ENCODE data around the gene YIF1B.

YIF1B gene

GRCh38 chr19:38280030-38280921 lies 35.5 kb downstream of the YIF1B start:
- H3K79me2 ChIP-seq (ENCODE audit: insufficient read depth, low read depth): no peaks in the 10 kb centered on the region

DNA sequence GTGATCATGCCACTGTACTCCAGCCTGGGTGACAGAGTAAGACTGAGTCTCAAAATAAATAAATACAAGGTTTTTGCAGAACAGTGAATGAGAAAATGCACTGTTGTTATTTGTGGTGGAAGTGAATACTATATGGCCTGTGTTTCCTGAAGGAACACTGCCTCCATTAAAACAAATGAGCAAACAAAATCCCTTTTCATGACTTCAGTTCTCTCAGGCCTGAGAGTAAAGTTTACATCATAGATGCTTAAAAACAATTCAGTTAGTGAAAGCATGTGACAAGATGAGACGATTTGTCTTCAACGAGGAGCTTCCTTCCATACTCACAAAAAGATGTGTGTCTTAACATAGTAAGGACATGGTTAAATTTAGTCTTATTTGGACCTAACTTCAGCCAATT lies 37.0 kb downstream of the YIF1B start:
- Histone ChIP-seq H3K79me2 (ENCODE audit: insufficient read depth, low read depth) (no peaks in the 10 kb centered on the region), H3K36me3 (ENCODE audit: insufficient read depth) (no peaks in the 10 kb centered on the region), H3K4me3 (IDR thresholded peaks at IDR 0.05; ENCODE audit: insufficient read depth, low read depth, low read length) (no peak overlapping the region), H3K27me3 (ENCODE audit: insufficient read depth, low read depth) (no peaks in the 10 kb centered on the region), H3K4me2 (no peak overlapping the region), H3K27ac (no peak overlapping the region), H3K9ac (no peak overlapping the region), H3K4me1 (ENCODE audit: low read depth, poor library complexity, severe bottlenecking) (no peaks in the 10 kb centered on the region), H4K20me1 (ENCODE audit: insufficient read depth) (no peaks in the 10 kb centered on the region), H2AFZ (ENCODE audit: low read depth) (no peak overlapping the region)
- TF ChIP-seq, protein P1, sequence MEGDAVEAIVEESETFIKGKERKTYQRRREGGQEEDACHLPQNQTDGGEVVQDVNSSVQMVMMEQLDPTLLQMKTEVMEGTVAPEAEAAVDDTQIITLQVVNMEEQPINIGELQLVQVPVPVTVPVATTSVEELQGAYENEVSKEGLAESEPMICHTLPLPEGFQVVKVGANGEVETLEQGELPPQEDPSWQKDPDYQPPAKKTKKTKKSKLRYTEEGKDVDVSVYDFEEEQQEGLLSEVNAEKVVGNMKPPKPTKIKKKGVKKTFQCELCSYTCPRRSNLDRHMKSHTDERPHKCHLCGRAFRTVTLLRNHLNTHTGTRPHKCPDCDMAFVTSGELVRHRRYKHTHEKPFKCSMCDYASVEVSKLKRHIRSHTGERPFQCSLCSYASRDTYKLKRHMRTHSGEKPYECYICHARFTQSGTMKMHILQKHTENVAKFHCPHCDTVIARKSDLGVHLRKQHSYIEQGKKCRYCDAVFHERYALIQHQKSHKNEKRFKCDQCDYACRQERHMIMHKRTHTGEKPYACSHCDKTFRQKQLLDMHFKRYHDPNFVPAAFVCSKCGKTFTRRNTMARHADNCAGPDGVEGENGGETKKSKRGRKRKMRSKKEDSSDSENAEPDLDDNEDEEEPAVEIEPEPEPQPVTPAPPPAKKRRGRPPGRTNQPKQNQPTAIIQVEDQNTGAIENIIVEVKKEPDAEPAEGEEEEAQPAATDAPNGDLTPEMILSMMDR (conservative IDR thresholded peaks at IDR 0.05; ENCODE audit: low read depth, low read length): no peak

More at GRCh38 chr19:38280030-38280921, 35.5 kb downstream of the YIF1B start:
- no peaks in the 10 kb centered on the region for H3K36me3 ChIP-seq (ENCODE audit: insufficient read depth)
- no peak overlapping the region for H3K9ac ChIP-seq
- H3K27ac ChIP-seq: no peak overlapping the region
- no peaks in the 10 kb centered on the region for H4K20me1 ChIP-seq (ENCODE audit: insufficient read depth)
- H3K4me3 ChIP-seq (IDR thresholded peaks at IDR 0.05; ENCODE audit: insufficient read depth, low read depth, low read length): no peak overlapping the region
- H3K4me2 ChIP-seq: no peak overlapping the region
- H2AFZ ChIP-seq (ENCODE audit: low read depth): no peak overlapping the region
- no peaks in the 10 kb centered on the region for H3K4me1 ChIP-seq (ENCODE audit: low read depth, poor library complexity, severe bottlenecking)
- TF ChIP-seq, protein P1 (conservative IDR thresholded peaks at IDR 0.05; ENCODE audit: low read depth, low read length): no peak
- no peaks in the 10 kb centered on the region for H3K27me3 ChIP-seq (ENCODE audit: insufficient read depth, low read depth)

DNA sequence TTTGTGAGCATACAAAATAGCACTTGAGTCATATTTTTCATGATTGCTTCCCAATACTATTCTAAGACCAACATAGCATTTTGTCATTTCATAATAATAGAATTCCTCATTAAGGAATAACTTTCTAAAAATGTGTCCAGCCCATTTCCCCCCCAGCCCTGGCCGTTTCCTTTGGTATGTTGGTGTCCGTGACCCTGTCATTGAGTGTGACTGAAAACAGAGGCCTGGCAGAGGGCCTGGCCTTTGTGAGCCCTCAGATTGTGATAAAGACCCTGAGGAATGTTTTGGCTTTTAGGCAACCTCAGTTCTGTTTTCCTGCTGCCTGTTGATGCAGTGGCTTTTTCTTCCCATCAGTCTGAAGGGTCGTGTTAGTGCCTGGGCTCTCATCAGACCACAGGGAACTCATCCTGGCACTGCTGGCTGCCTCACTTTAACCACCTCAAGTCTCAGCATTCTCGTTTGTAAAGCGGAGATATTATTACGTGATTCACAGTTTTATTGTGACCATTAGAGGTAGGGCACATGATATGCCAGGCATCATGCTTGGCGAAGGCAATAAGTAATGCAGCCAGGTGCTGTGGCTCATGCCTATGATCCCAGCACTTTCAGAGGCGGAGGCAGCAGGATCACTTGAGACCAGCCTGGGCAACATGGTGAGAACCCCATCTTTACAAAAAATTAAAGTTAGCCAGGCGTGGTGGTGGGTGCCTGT lies 37.6 kb downstream of the YIF1B start:
- H3K27ac ChIP-seq: no peak overlapping the region
- no peaks in the 10 kb centered on the region for H3K4me1 ChIP-seq (ENCODE audit: low read depth, poor library complexity, severe bottlenecking)
- TF ChIP-seq, protein P1 (conservative IDR thresholded peaks at IDR 0.05; ENCODE audit: low read depth, low read length): no peak
- H3K27me3 ChIP-seq (ENCODE audit: insufficient read depth, low read depth): no peaks in the 10 kb centered on the region
- no peaks in the 10 kb centered on the region for H3K36me3 ChIP-seq (ENCODE audit: insufficient read depth)
- no peak overlapping the region for H3K9ac ChIP-seq
- H3K4me2 ChIP-seq: no peak overlapping the region
- H3K4me3 ChIP-seq (IDR thresholded peaks at IDR 0.05; ENCODE audit: insufficient read depth, low read depth, low read length): no peak overlapping the region
- H3K79me2 ChIP-seq (ENCODE audit: insufficient read depth, low read depth): no peaks in the 10 kb centered on the region
- no peak overlapping the region for H2AFZ ChIP-seq (ENCODE audit: low read depth)
- no peaks in the 10 kb centered on the region for H4K20me1 ChIP-seq (ENCODE audit: insufficient read depth)

GRCh38 chr19:38277549-38277948 lies 38.2 kb downstream of the YIF1B start:
- H4K20me1 ChIP-seq (ENCODE audit: insufficient read depth): no peaks in the 10 kb centered on the region
- H3K36me3 ChIP-seq (ENCODE audit: insufficient read depth): no peaks in the 10 kb centered on the region
- no peak overlapping the region for H3K27ac ChIP-seq
- no peak overlapping the region for H2AFZ ChIP-seq (ENCODE audit: low read depth)
- no peaks in the 10 kb centered on the region for H3K27me3 ChIP-seq (ENCODE audit: insufficient read depth, low read depth)
- H3K4me2 ChIP-seq: no peak overlapping the region
- H3K4me1 ChIP-seq (ENCODE audit: low read depth, poor library complexity, severe bottlenecking): no peaks in the 10 kb centered on the region
- H3K4me3 ChIP-seq (IDR thresholded peaks at IDR 0.05; ENCODE audit: insufficient read depth, low read depth, low read length): no peak overlapping the region
- no peaks in the 10 kb centered on the region for H3K79me2 ChIP-seq (ENCODE audit: insufficient read depth, low read depth)
- no peak overlapping the region for H3K9ac ChIP-seq
- TF ChIP-seq, protein P1 (conservative IDR thresholded peaks at IDR 0.05; ENCODE audit: low read depth, low read length): no peak
